DOHH2 (cell line): ENCODE data around the gene TTLL10.

ENCODE experiments used
- H3F3A ChIP-seq: fragments of 200-600 bp; sonication (generic), shearing (Covaris generic); 2 replicates; pipeline ENCODE4 v1.6.0; 2016; ENCODE audit warnings: antibody characterized with exemption, mild to moderate bottlenecking; ENCODE audit not compliant: control insufficient read depth, insufficient read depth
- H3K27ac ChIP-seq: fragments of 200-600 bp; sonication (generic); 2 replicates; pipeline ENCODE4 v1.5.1; 2014; ENCODE audit warnings: low read depth, mild to moderate bottlenecking, low read length, moderate library complexity
- H3K27me3 ChIP-seq: fragments of 200-600 bp; sonication (generic); 2 replicates; pipeline ENCODE4 v1.6.1; 2014; ENCODE audit warnings: mild to moderate bottlenecking, low read length, mixed read lengths; ENCODE audit not compliant: control insufficient read depth
- H3K36me3 ChIP-seq: fragments of 200-600 bp; sonication (generic); 2 replicates; pipeline ENCODE4 v1.6.1; 2014; ENCODE audit warnings: mild to moderate bottlenecking, low read length, moderate library complexity, mixed read lengths; ENCODE audit not compliant: control insufficient read depth
- H3K4me1 ChIP-seq: fragments of 200-600 bp; sonication (generic); 2 replicates; pipeline ENCODE4 v1.6.1; 2014; ENCODE audit warnings: mild to moderate bottlenecking, low read length, mixed read lengths; ENCODE audit not compliant: control insufficient read depth
- H3K4me2 ChIP-seq: fragments of 200-600 bp; sonication (generic); 2 replicates; pipeline ENCODE4 v1.6.0; 2014; ENCODE audit warnings: mild to moderate bottlenecking, low read length, moderate library complexity
- H3K4me3 ChIP-seq: fragments of 200-600 bp; sonication (generic); 2 replicates; pipeline ENCODE4 v1.5.1; 2014; ENCODE audit warnings: mild to moderate bottlenecking, low read length, mixed read lengths
- H3K79me2 ChIP-seq: fragments of 200-600 bp; sonication (generic); 2 replicates; pipeline ENCODE4 v1.6.1; 2014; ENCODE audit warnings: mild to moderate bottlenecking, low read length, mixed read lengths; ENCODE audit not compliant: control insufficient read depth
- H3K9me2 ChIP-seq: fragments of 200-600 bp; sonication (generic); replicated peaks from 2 replicates; pipeline ENCODE4 v1.6.1; 2014; ENCODE audit warnings: mild to moderate bottlenecking, low read length, mixed read lengths; ENCODE audit not compliant: control insufficient read depth
- H3K9me3 ChIP-seq: fragments of 200-600 bp; sonication (generic); 2 replicates; pipeline ENCODE4 v1.6.1; 2014; ENCODE audit warnings: antibody characterized with exemption, low read length, mixed read lengths; ENCODE audit not compliant: control insufficient read depth, insufficient read depth
- H4K20me1 ChIP-seq: fragments of 200-600 bp; sonication (generic); 2 replicates; pipeline ENCODE4 v1.6.0; 2014; ENCODE audit warnings: low read depth, mild to moderate bottlenecking, antibody characterized with exemption, low read length, moderate library complexity; ENCODE audit not compliant: control insufficient read depth, insufficient read depth
- CTCF ChIP-seq: fragments of 200-600 bp; sonication (generic); IDR thresholded peaks from one replicate; pipeline ENCODE4 v1.5.1; 2014; ENCODE audit warnings: antibody characterized with exemption, mild to moderate bottlenecking, low read depth, low read length; ENCODE audit not compliant: poor library complexity, severe bottlenecking
- EZH2phosphoT487 ChIP-seq: fragments of 200-600 bp; sonication (generic); IDR thresholded peaks from 2 replicates; pipeline ENCODE4 v1.6.1; 2017; ENCODE audit warnings: borderline replicate concordance, mild to moderate bottlenecking, antibody characterized with exemption, low read length, moderate library complexity, mixed read lengths

The TTLL10 gene

GRCh38 chr1:1132956-1133750 lies 40.5 kb upstream of the TTLL10 start:
- no peaks in the 10 kb centered on the region for H4K20me1 ChIP-seq
- H3K27me3 ChIP-seq: peaks cover 14% of the 10 kb centered on the region
- no peaks in the 10 kb centered on the region for H3K36me3 ChIP-seq
- no peak overlapping the region for H3K27ac ChIP-seq
- no peaks in the 10 kb centered on the region for H3K9me3 ChIP-seq
- H3K9me2 ChIP-seq: no peaks in the 10 kb centered on the region
- no peak overlapping the region for H3K4me2 ChIP-seq
- no peaks in the 10 kb centered on the region for H3F3A ChIP-seq
- H3K4me1 ChIP-seq: peaks cover 25% of the 10 kb centered on the region
- no peak for TF ChIP-seq CTCF
- no peak for TF ChIP-seq EZH2phosphoT487
- H3K4me3 ChIP-seq: no peak overlapping the region
- no peaks in the 10 kb centered on the region for H3K79me2 ChIP-seq

- no peaks in the 10 kb centered on the region for H3K9me2 ChIP-seq
- peaks cover 14% of the 10 kb centered on the region for H3K27me3 ChIP-seq
- H3K4me1 ChIP-seq: peaks cover 25% of the 10 kb centered on the region
- TF ChIP-seq EZH2phosphoT487: no peak
- TF ChIP-seq CTCF: no peak
- H4K20me1 ChIP-seq: no peaks in the 10 kb centered on the region
- H3K79me2 ChIP-seq: no peaks in the 10 kb centered on the region
- no peak overlapping the region for H3K4me3 ChIP-seq
- H3K27ac ChIP-seq: no peak overlapping the region
- no peaks in the 10 kb centered on the region for H3K9me3 ChIP-seq
- H3F3A ChIP-seq: no peaks in the 10 kb centered on the region
- no peaks in the 10 kb centered on the region for H3K36me3 ChIP-seq
- H3K4me2 ChIP-seq: no peak overlapping the region
Measured at GRCh38 chr1:1134300-1134970, 39.2 kb upstream of the TTLL10 start.

GRCh38 chr1:1135339-1136136 lies 38.1 kb upstream of the TTLL10 start:
- Histone ChIP-seq H3K36me3 (no peaks in the 10 kb centered on the region), H3K4me1 (peaks cover 25% of the 10 kb centered on the region), H3K9me2 (no peaks in the 10 kb centered on the region), H3K27ac (no peak overlapping the region), H3K4me3 (no peak overlapping the region), H3K27me3 (peaks cover 14% of the 10 kb centered on the region), H3K79me2 (no peaks in the 10 kb centered on the region), H3K9me3 (no peaks in the 10 kb centered on the region), H3K4me2 (no peak overlapping the region), H3F3A (no peaks in the 10 kb centered on the region), H4K20me1 (no peaks in the 10 kb centered on the region)
- TF ChIP-seq EZH2phosphoT487 (no peak), CTCF (no peak)
